ENCODE data around the gene CFH.

The CFH gene

GRCh38 chr1:196678510-196678884, 26.7 kb downstream of the CFH start:
- H3K4ac ChIP-seq (ENCODE audit: low read depth, low read length) = no peak overlapping the region
- no peak overlapping the region for H2BK5ac ChIP-seq (ENCODE audit: low read depth, low read length, poor library complexity)
- H2AFZ ChIP-seq (ENCODE audit: insufficient read depth, low read length, poor library complexity) = no peak overlapping the region
- no peak overlapping the region for H2BK120ac ChIP-seq (ENCODE audit: insufficient read depth, low read length, poor library complexity)
- no peak overlapping the region for H2BK12ac ChIP-seq (ENCODE audit: low read length)
- H3K9me3 ChIP-seq (ENCODE audit: insufficient read depth, low read depth, low read length) = no peaks in the 10 kb centered on the region
- peaks cover 2 to 3% of the 10 kb centered on the region in 2 experiments for H3K4me1 ChIP-seq (ENCODE audit: control insufficient read depth in 1 of 2, insufficient read depth in 2 of 2, low read length in 2 of 2)
- WGBS (ENCODE audit: extremely low coverage, insufficient coverage, insufficient read length) = no CpG with 5 or more reads among the region's 3 CpGs
- H3K4me2 ChIP-seq (ENCODE audit: low read length) = no peak overlapping the region
- H3K27me3 ChIP-seq (ENCODE audit: insufficient read depth, low read length) = no peaks in the 10 kb centered on the region
- H4K12ac ChIP-seq (ENCODE audit: low read depth, low read length) = no peak overlapping the region
- H3K36me3 ChIP-seq (ENCODE audit: control insufficient read depth in 1 of 2, insufficient read depth in 2 of 2, low read length in 2 of 2) = no peaks in the 10 kb centered on the region
- H3K23ac ChIP-seq (ENCODE audit: low read length) = no peak overlapping the region
- H3K79me2 ChIP-seq (ENCODE audit: control insufficient read depth, insufficient read depth, low read length, poor library complexity) = no peaks in the 10 kb centered on the region
- H4K8ac ChIP-seq (ENCODE audit: low read depth, low read length) = no peak overlapping the region
- no peak overlapping the region for H3K18ac ChIP-seq (ENCODE audit: low read length)
- no peak overlapping the region for H2AK5ac ChIP-seq (ENCODE audit: low read length)
- H3K4me3 ChIP-seq (ENCODE audit: low read depth, low read length) = no peak overlapping the region
- H3K79me1 ChIP-seq (ENCODE audit: low read length) = no peaks in the 10 kb centered on the region
- H3K14ac ChIP-seq (ENCODE audit: low read length) = no peak overlapping the region
- peak in 1 of 2 donors; percentile 74 for DNase-seq
- no peak overlapping the region for H3K27ac ChIP-seq (ENCODE audit: low read depth, low read length)
- no peak overlapping the region for H3K9ac ChIP-seq (ENCODE audit: low read length)
- H4K91ac ChIP-seq (ENCODE audit: low read depth, low read length) = no peak overlapping the region

- no peaks in the 10 kb centered on the region for H3K9me3 ChIP-seq (ENCODE audit: insufficient read depth, low read depth, low read length)
- no peak overlapping the region for H2BK5ac ChIP-seq (ENCODE audit: low read depth, low read length, poor library complexity)
- H4K8ac ChIP-seq (ENCODE audit: low read depth, low read length) = no peak overlapping the region
- H3K36me3 ChIP-seq (ENCODE audit: control insufficient read depth in 1 of 2, insufficient read depth in 2 of 2, low read length in 2 of 2) = no peaks in the 10 kb centered on the region
- H4K12ac ChIP-seq (ENCODE audit: low read depth, low read length) = no peak overlapping the region
- H3K79me1 ChIP-seq (ENCODE audit: low read length) = no peaks in the 10 kb centered on the region
- H2AFZ ChIP-seq (ENCODE audit: insufficient read depth, low read length, poor library complexity) = no peak overlapping the region
- no peak overlapping the region for H3K4me2 ChIP-seq (ENCODE audit: low read length)
- H3K4me3 ChIP-seq (ENCODE audit: low read depth, low read length) = no peak overlapping the region
- WGBS (ENCODE audit: extremely low coverage, insufficient coverage, insufficient read length) = no CpG with 5 or more reads among the region's 2 CpGs
- no peak overlapping the region for H2BK12ac ChIP-seq (ENCODE audit: low read length)
- no peak overlapping the region for H2AK5ac ChIP-seq (ENCODE audit: low read length)
- H4K91ac ChIP-seq (ENCODE audit: low read depth, low read length) = no peak overlapping the region
- no peak overlapping the region for H3K27ac ChIP-seq (ENCODE audit: low read depth, low read length)
- H3K27me3 ChIP-seq (ENCODE audit: insufficient read depth, low read length) = no peaks in the 10 kb centered on the region
- H3K23ac ChIP-seq (ENCODE audit: low read length) = no peak overlapping the region
- no peak for DNase-seq
- no peak overlapping the region for H3K9ac ChIP-seq (ENCODE audit: low read length)
- peaks cover 2 to 3% of the 10 kb centered on the region in 2 experiments for H3K4me1 ChIP-seq (ENCODE audit: control insufficient read depth in 1 of 2, insufficient read depth in 2 of 2, low read length in 2 of 2)
- no peaks in the 10 kb centered on the region for H3K79me2 ChIP-seq (ENCODE audit: control insufficient read depth, insufficient read depth, low read length, poor library complexity)
- no peak overlapping the region for H3K14ac ChIP-seq (ENCODE audit: low read length)
- H2BK120ac ChIP-seq (ENCODE audit: insufficient read depth, low read length, poor library complexity) = no peak overlapping the region
- no peak overlapping the region for H3K4ac ChIP-seq (ENCODE audit: low read depth, low read length)
- no peak overlapping the region for H3K18ac ChIP-seq (ENCODE audit: low read length)
Observed at GRCh38 chr1:196680107-196680506, 28.3 kb downstream of the CFH start.

GRCh38 chr1:196684476-196684875, 32.6 kb downstream of the CFH start:
- Histone ChIP-seq H3K27me3 (ENCODE audit: insufficient read depth, low read length) (no peaks in the 10 kb centered on the region), H3K18ac (ENCODE audit: low read length) (no peak overlapping the region), H3K36me3 (ENCODE audit: control insufficient read depth in 1 of 2, insufficient read depth in 2 of 2, low read length in 2 of 2) (no peaks in the 10 kb centered on the region), H3K9me3 (ENCODE audit: insufficient read depth, low read depth, low read length) (no peaks in the 10 kb centered on the region), H2BK5ac (ENCODE audit: low read depth, low read length, poor library complexity) (no peak overlapping the region), H3K4ac (ENCODE audit: low read depth, low read length) (no peak overlapping the region), H2AK5ac (ENCODE audit: low read length) (no peak overlapping the region), H2BK12ac (ENCODE audit: low read length) (no peak overlapping the region), H2AFZ (ENCODE audit: insufficient read depth, low read length, poor library complexity) (no peak overlapping the region), H4K8ac (ENCODE audit: low read depth, low read length) (no peak overlapping the region), H4K91ac (ENCODE audit: low read depth, low read length) (no peak overlapping the region), H3K14ac (ENCODE audit: low read length) (no peak overlapping the region), H3K9ac (ENCODE audit: low read length) (no peak overlapping the region), H2BK120ac (ENCODE audit: insufficient read depth, low read length, poor library complexity) (no peak overlapping the region), H3K23ac (ENCODE audit: low read length) (no peak overlapping the region), H3K4me3 (ENCODE audit: low read depth, low read length) (no peak overlapping the region), H3K4me2 (ENCODE audit: low read length) (no peak overlapping the region), H3K79me1 (ENCODE audit: low read length) (no peaks in the 10 kb centered on the region), H4K12ac (ENCODE audit: low read depth, low read length) (no peak overlapping the region), H3K79me2 (ENCODE audit: control insufficient read depth, insufficient read depth, low read length, poor library complexity) (no peaks in the 10 kb centered on the region), H3K27ac (ENCODE audit: low read depth, low read length) (no peak overlapping the region), H3K4me1 (ENCODE audit: control insufficient read depth in 1 of 2, insufficient read depth in 2 of 2, low read length in 2 of 2) (no peaks in the 10 kb centered on the region)
- no peak for DNase-seq
- WGBS (ENCODE audit: extremely low coverage, insufficient coverage, insufficient read length) = no CpG with 5 or more reads among the region's 4 CpGs

GRCh38 chr1:196685506-196685905, 33.7 kb downstream of the CFH start:
- Histone ChIP-seq H3K18ac (ENCODE audit: low read length) (no peak overlapping the region), H4K91ac (ENCODE audit: low read depth, low read length) (no peak overlapping the region), H2BK120ac (ENCODE audit: insufficient read depth, low read length, poor library complexity) (no peak overlapping the region), H3K27me3 (ENCODE audit: insufficient read depth, low read length) (no peaks in the 10 kb centered on the region), H3K4me1 (ENCODE audit: control insufficient read depth in 1 of 2, insufficient read depth in 2 of 2, low read length in 2 of 2) (no peaks in the 10 kb centered on the region), H3K9me3 (ENCODE audit: insufficient read depth, low read depth, low read length) (no peaks in the 10 kb centered on the region), H3K79me1 (ENCODE audit: low read length) (no peaks in the 10 kb centered on the region), H3K23ac (ENCODE audit: low read length) (no peak overlapping the region), H3K14ac (ENCODE audit: low read length) (no peak overlapping the region), H3K36me3 (ENCODE audit: control insufficient read depth in 1 of 2, insufficient read depth in 2 of 2, low read length in 2 of 2) (no peaks in the 10 kb centered on the region), H4K8ac (ENCODE audit: low read depth, low read length) (no peak overlapping the region), H2AFZ (ENCODE audit: insufficient read depth, low read length, poor library complexity) (no peak overlapping the region), H3K4me2 (ENCODE audit: low read length) (no peak overlapping the region), H2BK5ac (ENCODE audit: low read depth, low read length, poor library complexity) (no peak overlapping the region), H2BK12ac (ENCODE audit: low read length) (no peak overlapping the region), H3K4me3 (ENCODE audit: low read depth, low read length) (no peak overlapping the region), H3K79me2 (ENCODE audit: control insufficient read depth, insufficient read depth, low read length, poor library complexity) (no peaks in the 10 kb centered on the region), H3K9ac (ENCODE audit: low read length) (no peak overlapping the region), H3K4ac (ENCODE audit: low read depth, low read length) (no peak overlapping the region), H2AK5ac (ENCODE audit: low read length) (no peak overlapping the region), H4K12ac (ENCODE audit: low read depth, low read length) (no peak overlapping the region), H3K27ac (ENCODE audit: low read depth, low read length) (no peak overlapping the region)
- WGBS (ENCODE audit: extremely low coverage, insufficient coverage, insufficient read length) = no CpG with 5 or more reads among the region's 1 CpG
- no peak for DNase-seq
